WTC11 (cell line): Measurements from ENCODE around the gene KLK15. TPM values are rescaled to one million over a fixed set of nuclear protein-coding genes. Genes with fewer than 3 reads are reported as not detected.

Experiments used
- ATAC-seq: fragments of 200-7000 bp; cut with Tn5 transposase; 2 replicates; pipeline ENCODE4 v1.10.0; 2021; ENCODE audit warnings: mild to moderate bottlenecking, moderate library complexity
- CTCF ChIA-PET: fragments of 300-600 bp; sonication (Branson Sonifier 250); formaldehyde crosslinking; loops from one replicate; lab custom pipeline; 2021; ENCODE audit warnings: antibody characterized with exemption; lab: Charles Lee
- POLR2A ChIA-PET: fragments of 350-600 bp; sonication (Branson Sonifier 250); formaldehyde crosslinking; loops from one replicate; lab custom pipeline; 2021; ENCODE audit warnings: antibody characterized with exemption; lab: Charles Lee
- DNase-seq: peaks from one replicate; pipeline ENCODE4 v3.0.0; 2021; ENCODE audit warnings: low spot score
- H3K27ac Mint-ChIP-seq: 2 replicates; pipeline ENCODE4 v1.8.0; 2021; ENCODE audit warnings: mixed read lengths
- H3K27me3 Mint-ChIP-seq: 2 replicates; pipeline ENCODE4 v1.8.0; 2021; ENCODE audit warnings: low read depth, mild to moderate bottlenecking, moderate library complexity, mixed read lengths
- H3K36me3 Mint-ChIP-seq: 2 replicates; pipeline ENCODE4 v1.8.0; 2021; ENCODE audit warnings: mixed read lengths
- H3K4me1 Mint-ChIP-seq: 2 replicates; pipeline ENCODE4 v1.8.0; 2022; ENCODE audit warnings: mixed read lengths
- H3K4me3 Mint-ChIP-seq: 2 replicates; pipeline ENCODE4 v1.8.0; 2021; ENCODE audit warnings: mild to moderate bottlenecking, moderate library complexity, mixed read lengths
- H3K9me3 Mint-ChIP-seq: 2 replicates; pipeline ENCODE4 v1.8.0; 2021; ENCODE audit warnings: mixed read lengths
- GABPB1 ChIP-seq: sonication (generic); formaldehyde crosslinking; IDR thresholded peaks from 2 replicates; pipeline ENCODE4 v1.8.1; 2023; ENCODE audit warnings: mild to moderate bottlenecking, missing genetic modification reagents
- NR3C1 ChIP-seq: sonication (generic); formaldehyde crosslinking; conservative IDR thresholded peaks from 2 replicates; pipeline ENCODE4 v1.8.1; 2023; ENCODE audit warnings: low read depth, mild to moderate bottlenecking, missing genetic modification reagents
- SP1 ChIP-seq: sonication (generic); formaldehyde crosslinking; conservative IDR thresholded peaks from 2 replicates; pipeline ENCODE4 v1.8.1; 2022; ENCODE audit warnings: missing genetic modification reagents
- ZNF423 ChIP-seq: fragments of 250-450 bp; sonication (Bioruptor Pico); IDR thresholded peaks from 2 replicates; pipeline ENCODE4 v2.1.2; 2022; ENCODE audit warnings: mild to moderate bottlenecking, moderate library complexity
- total RNA-seq: library from RNA; stranded (reverse); gene quantifications from 3 replicates; pipeline ENCODE4 v1.2.3, GENCODE V29; 2021
- TF ChIP-seq, protein P1 (sequence below): fragments of 250-450 bp; sonication (Bioruptor Pico); IDR thresholded peaks from 2 replicates; pipeline ENCODE4 v1.8.0; 2021; ENCODE audit warnings: mild to moderate bottlenecking
- TF ChIP-seq, protein P2 (sequence below): sonication (generic); formaldehyde crosslinking; IDR thresholded peaks from 2 replicates; pipeline ENCODE4 v1.8.1; 2023; ENCODE audit warnings: mild to moderate bottlenecking, moderate library complexity, missing genetic modification reagents
- TF ChIP-seq, protein P3 (sequence below): fragments of 250-450 bp; sonication (Bioruptor Pico); IDR thresholded peaks from 2 replicates; pipeline ENCODE4 v2.1.2; 2022; ENCODE audit warnings: mild to moderate bottlenecking, moderate library complexity
- TF ChIP-seq, protein P4 (sequence below): sonication (generic); formaldehyde crosslinking; IDR thresholded peaks from 2 replicates; pipeline ENCODE4 v1.8.0; 2022; ENCODE audit warnings: missing genetic modification reagents

Gene KLK15
- total RNA-seq, 1 experiment from 2014 or later: not detected

DNA sequence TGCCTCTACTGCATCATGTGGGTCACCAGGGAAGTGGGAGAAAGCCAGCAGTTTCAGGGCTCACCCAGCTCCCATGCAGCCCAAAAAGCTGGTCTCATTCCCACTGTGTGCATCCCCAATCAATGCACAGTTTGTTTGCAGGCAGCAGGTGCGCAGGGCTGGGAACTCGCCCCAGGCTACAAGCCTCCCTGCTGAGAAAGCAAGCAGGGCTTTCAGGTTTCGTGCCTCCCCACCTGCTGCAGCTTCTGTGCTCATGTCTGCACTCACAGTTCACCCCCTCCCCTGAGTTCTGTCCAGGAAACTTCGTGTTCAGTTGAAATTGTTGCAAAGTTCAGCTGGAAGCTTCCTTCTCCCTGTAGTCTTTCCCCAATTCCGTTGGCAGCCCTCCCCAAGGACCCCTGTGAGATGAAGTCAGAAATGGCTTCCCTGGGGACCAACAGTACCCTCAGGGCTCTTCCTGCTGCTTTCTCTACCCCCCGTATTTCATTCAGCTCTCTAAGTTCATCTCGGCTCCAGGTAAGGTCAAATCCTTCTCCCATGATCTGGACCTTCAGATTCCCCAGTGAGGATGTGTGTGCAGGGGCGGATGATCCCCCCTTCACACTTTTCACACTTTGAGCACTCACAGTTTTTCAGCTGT is 11.0 kb upstream of the KLK15 start:
- POLR2A ChIA-PET: no interaction called here

DNA sequence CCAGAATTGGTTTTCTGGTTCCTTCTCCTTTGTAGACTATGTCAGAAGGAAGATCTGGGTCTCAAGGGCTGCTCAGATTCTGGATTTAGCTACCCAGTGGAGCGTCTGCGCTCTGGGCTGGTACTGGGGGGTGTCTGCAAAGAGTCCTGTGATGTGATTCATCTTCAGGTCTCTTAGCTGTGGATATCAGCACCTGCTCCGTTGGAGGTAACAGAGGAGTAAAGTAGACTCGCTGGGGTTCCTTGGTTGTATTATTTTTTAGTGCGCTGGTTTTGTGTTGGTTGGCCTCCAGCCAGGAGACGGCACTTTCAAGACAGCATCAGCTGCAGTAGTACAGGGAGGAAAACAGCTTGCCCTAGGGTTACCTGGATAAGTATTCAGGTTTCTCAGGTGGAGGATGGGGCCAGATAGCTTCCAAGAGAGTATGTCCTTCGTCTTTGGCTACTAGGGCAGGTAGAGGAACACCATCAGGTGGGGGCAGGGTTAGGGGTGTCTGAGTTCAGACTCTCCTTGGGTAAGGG is 10.4 kb upstream of the KLK15 start:
- peaks cover 11% of the 10 kb centered on the region for H3K4me1 Mint-ChIP-seq
- H3K27ac Mint-ChIP-seq: no peak overlapping the region
- no peak overlapping the region for H3K4me3 Mint-ChIP-seq
- ATAC-seq (no peak), DNase-seq (no peak)
- no peak for TF ChIP-seq SP1
- TF ChIP-seq, protein P1, sequence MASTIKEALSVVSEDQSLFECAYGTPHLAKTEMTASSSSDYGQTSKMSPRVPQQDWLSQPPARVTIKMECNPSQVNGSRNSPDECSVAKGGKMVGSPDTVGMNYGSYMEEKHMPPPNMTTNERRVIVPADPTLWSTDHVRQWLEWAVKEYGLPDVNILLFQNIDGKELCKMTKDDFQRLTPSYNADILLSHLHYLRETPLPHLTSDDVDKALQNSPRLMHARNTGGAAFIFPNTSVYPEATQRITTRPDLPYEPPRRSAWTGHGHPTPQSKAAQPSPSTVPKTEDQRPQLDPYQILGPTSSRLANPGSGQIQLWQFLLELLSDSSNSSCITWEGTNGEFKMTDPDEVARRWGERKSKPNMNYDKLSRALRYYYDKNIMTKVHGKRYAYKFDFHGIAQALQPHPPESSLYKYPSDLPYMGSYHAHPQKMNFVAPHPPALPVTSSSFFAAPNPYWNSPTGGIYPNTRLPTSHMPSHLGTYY (CRISPR knock-in tag): no peak
- TF ChIP-seq, protein P2, sequence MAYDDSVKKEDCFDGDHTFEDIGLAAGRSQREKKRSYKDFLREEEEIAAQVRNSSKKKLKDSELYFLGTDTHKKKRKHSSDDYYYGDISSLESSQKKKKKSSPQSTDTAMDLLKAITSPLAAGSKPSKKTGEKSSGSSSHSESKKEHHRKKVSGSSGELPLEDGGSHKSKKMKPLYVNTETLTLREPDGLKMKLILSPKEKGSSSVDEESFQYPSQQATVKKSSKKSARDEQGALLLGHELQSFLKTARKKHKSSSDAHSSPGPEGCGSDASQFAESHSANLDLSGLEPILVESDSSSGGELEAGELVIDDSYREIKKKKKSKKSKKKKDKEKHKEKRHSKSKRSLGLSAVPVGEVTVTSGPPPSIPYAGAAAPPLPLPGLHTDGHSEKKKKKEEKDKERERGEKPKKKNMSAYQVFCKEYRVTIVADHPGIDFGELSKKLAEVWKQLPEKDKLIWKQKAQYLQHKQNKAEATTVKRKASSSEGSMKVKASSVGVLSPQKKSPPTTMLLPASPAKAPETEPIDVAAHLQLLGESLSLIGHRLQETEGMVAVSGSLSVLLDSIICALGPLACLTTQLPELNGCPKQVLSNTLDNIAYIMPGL (CRISPR knock-in tag): no peak
- TF ChIP-seq, protein P3, sequence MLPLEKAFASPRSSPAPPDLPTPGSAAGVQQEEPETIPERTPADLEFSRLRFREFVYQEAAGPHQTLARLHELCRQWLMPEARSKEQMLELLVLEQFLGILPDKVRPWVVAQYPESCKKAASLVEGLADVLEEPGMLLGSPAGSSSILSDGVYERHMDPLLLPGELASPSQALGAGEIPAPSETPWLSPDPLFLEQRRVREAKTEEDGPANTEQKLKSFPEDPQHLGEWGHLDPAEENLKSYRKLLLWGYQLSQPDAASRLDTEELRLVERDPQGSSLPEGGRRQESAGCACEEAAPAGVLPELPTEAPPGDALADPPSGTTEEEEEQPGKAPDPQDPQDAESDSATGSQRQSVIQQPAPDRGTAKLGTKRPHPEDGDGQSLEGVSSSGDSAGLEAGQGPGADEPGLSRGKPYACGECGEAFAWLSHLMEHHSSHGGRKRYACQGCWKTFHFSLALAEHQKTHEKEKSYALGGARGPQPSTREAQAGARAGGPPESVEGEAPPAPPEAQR (CRISPR knock-in tag): no peak
- CTCF ChIA-PET: interaction anchor here (0.6 to 1.1 kb wide), 2 partner anchors 49 to 1744 kb away, joined by 3 read pairs; no protein-coding TSS in a partner anchor
- POLR2A ChIA-PET: no interaction called here
- H3K27me3 Mint-ChIP-seq: peaks cover 68% of the 10 kb centered on the region
- H3K9me3 Mint-ChIP-seq: peaks cover 7% of the 10 kb centered on the region; the same call in 1 of the 2 replicates
- no peaks in the 10 kb centered on the region for H3K36me3 Mint-ChIP-seq

More for the DNA sequence above, 11.0 kb upstream of the KLK15 start:
- CTCF ChIA-PET: interaction anchor here (1.1 kb wide), 1 partner anchor 50 kb away, joined by 3 read pairs; no protein-coding TSS in a partner anchor
- Mint-ChIP-seq H3K4me3 (no peak overlapping the region), H3K36me3 (no peaks in the 10 kb centered on the region), H3K4me1 (peaks cover 11% of the 10 kb centered on the region), H3K27ac (no peak overlapping the region), H3K27me3 (peaks cover 74% of the 10 kb centered on the region), H3K9me3 (peaks cover 7% of the 10 kb centered on the region; the same call in 1 of the 2 replicates)
- DNase-seq (no peak), ATAC-seq (no peak)
- TF ChIP-seq ZNF423 (CRISPR knock-in tag) (peak; percentile 60), NR3C1 (CRISPR knock-in tag) (no peak), GABPB1 (CRISPR knock-in tag) (no peak)
- TF ChIP-seq, protein P2 (CRISPR knock-in tag): no peak
- TF ChIP-seq, protein P4, sequence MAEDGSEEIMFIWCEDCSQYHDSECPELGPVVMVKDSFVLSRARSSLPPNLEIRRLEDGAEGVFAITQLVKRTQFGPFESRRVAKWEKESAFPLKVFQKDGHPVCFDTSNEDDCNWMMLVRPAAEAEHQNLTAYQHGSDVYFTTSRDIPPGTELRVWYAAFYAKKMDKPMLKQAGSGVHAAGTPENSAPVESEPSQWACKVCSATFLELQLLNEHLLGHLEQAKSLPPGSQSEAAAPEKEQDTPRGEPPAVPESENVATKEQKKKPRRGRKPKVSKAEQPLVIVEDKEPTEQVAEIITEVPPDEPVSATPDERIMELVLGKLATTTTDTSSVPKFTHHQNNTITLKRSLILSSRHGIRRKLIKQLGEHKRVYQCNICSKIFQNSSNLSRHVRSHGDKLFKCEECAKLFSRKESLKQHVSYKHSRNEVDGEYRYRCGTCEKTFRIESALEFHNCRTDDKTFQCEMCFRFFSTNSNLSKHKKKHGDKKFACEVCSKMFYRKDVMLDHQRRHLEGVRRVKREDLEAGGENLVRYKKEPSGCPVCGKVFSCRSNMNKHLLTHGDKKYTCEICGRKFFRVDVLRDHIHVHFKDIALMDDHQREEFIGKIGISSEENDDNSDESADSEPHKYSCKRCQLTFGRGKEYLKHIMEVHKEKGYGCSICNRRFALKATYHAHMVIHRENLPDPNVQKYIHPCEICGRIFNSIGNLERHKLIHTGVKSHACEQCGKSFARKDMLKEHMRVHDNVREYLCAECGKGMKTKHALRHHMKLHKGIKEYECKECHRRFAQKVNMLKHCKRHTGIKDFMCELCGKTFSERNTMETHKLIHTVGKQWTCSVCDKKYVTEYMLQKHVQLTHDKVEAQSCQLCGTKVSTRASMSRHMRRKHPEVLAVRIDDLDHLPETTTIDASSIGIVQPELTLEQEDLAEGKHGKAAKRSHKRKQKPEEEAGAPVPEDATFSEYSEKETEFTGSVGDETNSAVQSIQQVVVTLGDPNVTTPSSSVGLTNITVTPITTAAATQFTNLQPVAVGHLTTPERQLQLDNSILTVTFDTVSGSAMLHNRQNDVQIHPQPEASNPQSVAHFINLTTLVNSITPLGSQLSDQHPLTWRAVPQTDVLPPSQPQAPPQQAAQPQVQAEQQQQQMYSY: no peak
- TF ChIP-seq, protein P3 (CRISPR knock-in tag): no peak
